WTC11 (cell line): ENCODE measurements around the gene MICAL3.

Source experiments
- ESRRA ChIP-seq: sonication (generic); formaldehyde crosslinking; IDR thresholded peaks from 2 replicates; pipeline ENCODE4 v1.8.1; 2022; ENCODE audit warnings: mild to moderate bottlenecking, missing genetic modification reagents, borderline replicate concordance
- SMAD4 ChIP-seq: sonication (generic); formaldehyde crosslinking; IDR thresholded peaks from 2 replicates; pipeline ENCODE4 v1.8.0; 2022; ENCODE audit warnings: mild to moderate bottlenecking, missing genetic modification reagents
- TF ChIP-seq, protein P1 (sequence below): fragments of 200-600 bp; IDR thresholded peaks from 2 replicates; pipeline ENCODE4 v1.8.0; 2022; ENCODE audit warnings: antibody characterized with exemption

GRCh38 chr22:18056161-18056666 is 31.9 kb upstream of the MICAL3 start:
- TF ChIP-seq, protein P1, sequence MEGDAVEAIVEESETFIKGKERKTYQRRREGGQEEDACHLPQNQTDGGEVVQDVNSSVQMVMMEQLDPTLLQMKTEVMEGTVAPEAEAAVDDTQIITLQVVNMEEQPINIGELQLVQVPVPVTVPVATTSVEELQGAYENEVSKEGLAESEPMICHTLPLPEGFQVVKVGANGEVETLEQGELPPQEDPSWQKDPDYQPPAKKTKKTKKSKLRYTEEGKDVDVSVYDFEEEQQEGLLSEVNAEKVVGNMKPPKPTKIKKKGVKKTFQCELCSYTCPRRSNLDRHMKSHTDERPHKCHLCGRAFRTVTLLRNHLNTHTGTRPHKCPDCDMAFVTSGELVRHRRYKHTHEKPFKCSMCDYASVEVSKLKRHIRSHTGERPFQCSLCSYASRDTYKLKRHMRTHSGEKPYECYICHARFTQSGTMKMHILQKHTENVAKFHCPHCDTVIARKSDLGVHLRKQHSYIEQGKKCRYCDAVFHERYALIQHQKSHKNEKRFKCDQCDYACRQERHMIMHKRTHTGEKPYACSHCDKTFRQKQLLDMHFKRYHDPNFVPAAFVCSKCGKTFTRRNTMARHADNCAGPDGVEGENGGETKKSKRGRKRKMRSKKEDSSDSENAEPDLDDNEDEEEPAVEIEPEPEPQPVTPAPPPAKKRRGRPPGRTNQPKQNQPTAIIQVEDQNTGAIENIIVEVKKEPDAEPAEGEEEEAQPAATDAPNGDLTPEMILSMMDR: no peak
- TF ChIP-seq ESRRA (CRISPR knock-in tag) (no peak), SMAD4 (CRISPR knock-in tag) (no peak)
